NOMO-1 treated with DMSO at 0.1 percent for 48 hours (cell line): ENCODE measurements around the gene GAPDH.
"Not testable (repeated sequence)": the region's sequence is repeated elsewhere in the genome, so short reads cannot be mapped to it uniquely, and the experiment has no call there.

ENCODE experiments used
- DNase-seq: peaks from one replicate; lab custom pipeline; 2025; ENCODE audit not compliant: unreplicated experiment; lab: John Stamatoyannopoulos, UW

The GAPDH gene

DNA sequence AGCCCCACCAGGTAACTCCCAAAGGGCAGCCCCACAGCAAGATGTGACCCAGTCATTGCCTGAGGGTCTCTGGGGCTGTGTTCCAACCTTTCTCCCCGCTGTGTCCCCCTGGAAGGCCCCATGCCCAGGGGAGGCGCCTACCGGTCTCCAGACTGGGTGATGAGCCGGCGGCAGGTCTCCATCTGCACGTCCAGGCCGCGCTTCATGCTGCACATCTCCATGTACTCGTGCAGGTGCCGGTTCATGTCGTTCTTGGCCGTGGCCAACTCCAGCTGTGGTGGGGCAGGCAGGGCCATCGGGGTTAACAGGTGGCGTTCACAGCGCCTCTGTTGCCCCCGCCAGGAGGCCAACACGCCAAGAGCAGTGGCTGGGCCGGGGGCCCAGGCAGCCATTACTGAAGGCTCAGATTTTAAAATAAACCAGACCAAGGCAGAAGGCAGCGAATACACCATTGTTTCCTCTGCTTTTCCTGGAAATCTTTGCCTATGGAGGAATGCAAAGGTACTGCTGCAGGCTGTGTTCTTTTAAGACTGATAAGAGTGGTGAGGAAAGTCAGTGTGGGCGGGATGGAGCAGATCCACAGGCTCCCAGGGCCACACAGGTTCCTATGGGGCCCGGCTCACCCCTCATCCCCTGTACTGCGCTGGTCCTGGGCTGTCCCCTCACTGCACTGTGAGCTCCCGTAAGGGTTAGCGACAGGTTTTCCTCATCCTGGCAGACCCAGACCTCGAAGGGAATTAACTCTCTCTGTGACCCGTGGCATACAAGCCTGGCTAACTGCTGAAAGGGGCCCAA is 7.3 kb downstream of the GAPDH start:
- no peak for DNase-seq

DNA sequence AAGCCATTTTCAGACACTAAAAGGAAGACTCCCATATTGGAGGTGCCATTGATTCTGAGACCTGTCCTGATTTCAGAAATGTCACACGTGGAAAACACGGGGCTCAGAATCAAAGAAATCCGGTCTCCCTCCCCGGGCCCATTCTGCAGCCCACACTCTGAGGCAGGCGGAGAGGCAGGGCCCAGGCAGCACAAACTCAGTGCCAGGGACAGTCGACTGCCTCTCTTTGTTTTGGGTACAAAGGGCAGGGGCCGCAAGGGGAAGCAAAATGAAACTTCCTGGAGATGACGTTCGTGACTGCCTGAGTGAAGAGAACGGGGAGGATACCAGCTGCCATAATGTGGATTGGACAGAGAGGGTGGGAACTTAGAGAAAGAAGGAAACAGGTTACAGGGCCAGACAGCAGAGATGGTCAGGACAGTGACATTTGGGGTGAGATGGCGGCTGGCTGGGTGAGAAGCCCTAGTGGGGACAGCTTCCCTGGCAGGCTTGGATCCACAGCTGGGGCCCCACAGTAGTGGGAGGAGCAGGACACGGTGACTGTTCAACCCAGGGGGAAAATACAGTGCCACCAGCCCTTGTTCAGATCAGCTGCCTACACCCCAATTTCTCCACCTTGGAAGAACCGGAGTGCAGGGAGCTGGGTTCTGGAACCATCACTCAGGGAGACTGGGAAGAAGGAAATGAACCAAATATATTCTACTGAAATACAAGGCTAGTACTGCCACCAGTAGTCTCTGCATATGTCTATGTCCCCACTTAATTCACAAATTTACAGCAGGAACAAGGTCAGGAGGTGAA is 8.1 kb downstream of the GAPDH start:
- peak; percentile 31 for DNase-seq

DNA sequence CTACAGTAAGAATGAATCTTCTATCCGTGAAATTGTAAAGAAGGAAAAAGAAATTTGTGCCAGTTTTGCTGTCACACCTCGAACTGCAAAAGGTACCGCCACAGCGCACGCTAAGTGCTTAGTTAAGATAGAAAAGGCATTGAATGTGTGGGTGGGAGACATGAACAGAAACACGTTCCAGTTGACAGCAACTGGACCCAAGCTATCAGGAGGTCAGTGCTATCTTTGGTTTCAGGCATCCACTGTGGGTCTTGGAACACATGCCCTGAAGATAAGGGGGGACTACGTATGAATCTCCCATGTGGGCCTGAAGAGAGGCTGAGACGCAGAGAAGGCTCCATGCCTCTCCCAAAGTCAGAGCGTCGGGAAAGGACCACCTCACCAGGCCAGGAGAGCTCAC is 11.7 kb downstream of the GAPDH start:
- DNase-seq = no peak

DNA sequence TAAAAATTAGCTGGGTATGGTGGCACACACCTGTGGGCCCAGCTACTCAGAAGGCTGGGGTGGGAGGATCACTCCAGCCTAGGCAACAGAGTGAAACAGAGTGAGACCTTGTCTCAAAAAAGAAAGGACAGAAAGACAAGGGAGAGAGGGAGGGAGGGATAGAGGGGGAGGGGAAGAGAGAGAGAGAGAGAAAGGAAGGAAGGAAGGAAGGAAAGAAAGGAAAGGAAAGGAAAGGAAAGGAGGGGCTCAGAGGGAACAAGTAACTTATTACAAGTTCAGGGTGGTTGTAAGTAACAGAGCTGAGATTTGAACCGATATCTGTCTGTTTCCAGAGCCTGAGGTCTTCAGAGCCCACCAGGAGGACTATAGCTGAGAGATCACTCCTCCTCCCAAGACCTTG is 13.2 kb downstream of the GAPDH start:
- DNase-seq = no peak

DNA sequence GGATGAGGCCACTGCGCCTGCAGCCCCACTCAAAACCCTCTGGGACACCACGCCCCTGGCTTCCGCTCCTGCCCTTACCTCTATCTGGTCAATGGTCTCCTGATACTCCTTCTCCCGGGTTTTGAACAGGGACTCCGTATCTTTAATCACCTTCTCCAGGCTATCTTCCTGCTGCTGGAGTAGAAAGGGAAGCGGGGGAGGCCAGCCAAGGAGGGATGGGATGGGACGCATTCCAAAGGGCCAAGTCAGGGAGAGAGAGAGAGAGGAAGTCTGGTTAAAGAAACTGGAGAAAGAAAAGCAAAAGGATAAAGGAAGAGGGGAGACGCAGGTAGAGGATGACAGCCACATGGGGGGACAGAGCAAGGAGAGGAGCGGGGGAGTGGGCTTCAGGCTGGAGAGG is 13.7 kb downstream of the GAPDH start:
- DNase-seq = no peak

DNA sequence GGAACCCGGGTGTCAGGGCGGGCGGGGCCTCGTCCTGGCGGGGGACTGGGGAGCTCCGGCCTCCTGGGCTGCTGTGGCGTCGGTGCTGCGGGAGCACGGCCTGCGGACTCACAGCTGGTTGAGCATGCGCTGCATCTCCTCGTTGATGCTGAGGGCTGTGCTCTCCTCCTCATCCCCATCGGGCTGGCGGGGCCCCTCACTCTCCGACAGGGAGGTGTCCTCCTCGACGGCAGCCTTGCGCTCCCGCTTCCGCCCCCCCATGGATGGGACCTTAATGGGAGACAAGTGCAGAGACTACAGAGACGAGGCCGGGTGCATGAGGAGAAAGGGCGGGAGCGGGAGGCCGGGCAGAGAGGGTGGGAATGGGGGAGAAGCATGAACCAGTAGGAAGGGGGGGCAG is 14.2 kb downstream of the GAPDH start:
- no peak for DNase-seq

DNA sequence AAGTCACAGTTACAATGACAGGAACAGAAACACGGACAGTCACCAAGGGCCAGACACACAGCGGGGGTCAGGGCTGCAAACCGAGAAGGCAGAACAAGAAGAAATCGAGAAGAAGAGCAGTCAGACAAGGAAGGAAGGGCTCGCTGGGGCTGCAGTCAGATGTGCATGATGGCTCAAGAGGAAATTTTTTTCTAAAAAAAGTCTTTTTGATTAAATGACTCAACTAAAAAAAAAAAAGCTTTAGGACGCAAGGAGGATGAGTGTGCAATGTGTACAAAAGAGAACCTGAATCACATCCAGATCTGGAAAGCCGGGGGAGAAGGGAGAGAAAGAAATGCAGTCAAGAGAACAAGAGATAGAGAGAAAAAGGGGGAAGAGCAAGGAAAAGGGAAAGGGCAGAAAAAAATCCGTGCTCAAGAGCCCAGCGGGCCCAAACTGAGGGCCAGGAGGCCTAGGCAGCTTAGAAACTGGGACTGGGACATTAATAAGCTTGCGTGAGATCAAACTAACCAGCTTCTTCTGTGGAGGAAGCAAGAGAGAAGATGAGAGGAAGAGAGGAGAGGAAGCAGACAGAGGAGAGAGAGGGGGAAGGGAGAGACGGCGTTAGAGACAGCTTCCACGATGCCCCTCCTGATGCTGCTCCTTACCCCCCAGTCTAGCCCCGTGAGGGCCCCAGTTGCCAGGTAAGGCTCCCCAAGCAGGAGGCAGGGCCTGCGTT is 14.8 kb downstream of the GAPDH start:
- DNase-seq = peak; percentile 54

DNA sequence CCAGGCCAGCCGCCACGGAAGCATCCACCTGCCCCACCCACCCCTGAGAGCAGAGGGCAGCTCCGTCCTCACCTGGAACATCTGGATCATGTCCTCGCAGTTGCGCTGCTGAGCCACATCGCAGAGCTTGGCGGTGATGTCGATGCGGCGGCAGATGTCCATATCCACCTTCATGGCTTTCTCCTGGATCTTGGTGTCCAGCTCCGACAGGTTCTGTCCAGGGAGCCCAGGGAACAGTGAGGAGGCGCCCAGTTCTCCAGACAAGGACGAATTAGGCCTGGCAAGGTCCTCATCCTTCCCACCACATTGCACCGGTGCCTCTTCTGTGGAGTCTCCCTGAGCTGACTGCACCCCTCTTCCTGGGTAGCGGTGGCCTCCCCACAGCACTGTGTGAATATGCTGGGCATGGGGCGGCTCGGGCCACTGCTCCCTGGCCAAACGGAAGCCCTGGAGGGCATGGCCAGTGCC is 15.4 kb downstream of the GAPDH start:
- no peak for DNase-seq

DNA sequence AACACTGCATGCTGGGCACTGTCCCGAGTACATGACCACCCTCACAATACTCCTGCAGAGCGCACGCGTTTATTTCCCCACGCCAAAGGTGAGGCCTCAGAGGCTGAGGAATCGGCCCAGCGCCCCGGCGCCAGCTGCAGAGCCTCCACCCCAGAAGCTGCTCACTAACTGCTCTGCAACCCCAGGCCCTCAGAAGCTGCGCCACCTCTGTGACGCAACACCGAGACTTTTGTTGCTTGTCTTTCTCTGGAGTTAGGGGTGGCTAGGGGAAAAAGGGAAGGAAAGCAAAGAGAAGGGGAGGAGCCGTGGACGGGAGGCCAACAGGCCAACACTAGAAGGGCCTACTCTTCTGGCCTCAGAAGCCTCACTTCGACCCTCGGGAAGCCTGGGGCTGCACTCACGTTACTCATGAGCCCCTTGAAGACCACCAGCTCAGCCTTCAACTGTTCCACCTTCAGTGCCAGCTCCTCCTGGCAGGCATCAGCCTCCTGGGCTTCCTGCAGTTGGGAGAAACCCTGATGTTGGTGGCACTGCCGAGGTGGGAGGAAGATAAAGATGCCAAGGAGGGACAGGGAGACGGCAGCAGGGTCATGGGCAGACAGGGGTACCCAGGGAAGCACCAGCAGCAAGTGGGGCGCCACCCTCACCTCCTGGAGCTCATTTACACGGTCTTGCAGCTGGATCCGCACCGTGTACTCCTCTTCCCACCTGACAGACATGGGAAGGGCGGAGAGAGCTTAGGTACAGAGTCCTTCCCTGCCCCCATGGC is 16.2 kb downstream of the GAPDH start:
- DNase-seq = peak; percentile 89

DNA sequence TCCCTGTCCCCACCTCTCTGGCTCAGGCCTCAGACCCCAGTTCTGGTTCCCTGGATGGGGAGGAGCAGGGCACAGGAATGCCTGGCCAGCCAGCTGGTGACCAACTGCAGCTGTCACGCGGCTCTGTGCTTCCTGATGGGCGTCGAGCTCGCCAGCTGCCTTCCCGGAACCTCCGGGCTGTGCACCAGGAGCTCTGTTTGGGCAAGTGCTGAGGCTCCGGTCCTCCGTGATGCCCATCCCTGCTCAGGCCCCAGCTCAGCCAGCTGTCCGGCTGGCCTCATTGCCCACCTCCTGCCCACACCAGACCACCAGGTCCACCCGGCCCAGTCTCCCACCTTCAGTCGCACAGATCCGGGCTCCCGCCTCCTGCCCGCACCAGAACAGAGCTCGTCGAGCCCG is 16.7 kb downstream of the GAPDH start:
- DNase-seq = no peak

DNA sequence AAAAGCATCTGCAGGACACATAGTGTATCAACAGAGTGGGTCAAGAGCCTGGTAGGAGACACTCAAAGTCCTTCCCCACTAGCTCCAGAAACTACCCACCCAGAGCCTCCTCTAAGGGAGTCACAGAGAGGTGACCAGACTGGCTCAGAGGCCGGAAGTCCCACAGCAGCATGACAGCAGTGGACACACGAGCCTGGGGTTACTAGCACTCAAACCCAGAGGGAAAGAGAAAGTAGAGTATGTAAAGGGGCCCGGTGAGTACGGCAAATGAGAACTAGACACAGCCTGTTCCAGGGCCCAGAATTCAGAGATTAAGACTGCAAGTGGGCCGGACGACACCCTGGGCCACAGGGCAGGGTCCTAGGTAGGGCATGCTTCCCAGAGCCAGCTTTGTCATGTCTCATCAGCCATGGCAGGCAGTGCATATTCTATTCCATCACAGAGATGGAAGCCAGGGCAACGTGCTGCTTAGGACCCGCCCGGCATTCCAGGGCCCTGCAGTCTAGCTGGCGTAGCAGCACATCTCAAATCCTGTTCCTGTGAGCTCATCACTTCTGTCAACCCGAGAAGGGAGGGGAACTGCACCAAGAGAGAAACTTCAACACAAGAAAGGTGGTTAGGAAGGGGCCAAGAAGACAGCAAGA is 17.3 kb downstream of the GAPDH start:
- no peak for DNase-seq

DNA sequence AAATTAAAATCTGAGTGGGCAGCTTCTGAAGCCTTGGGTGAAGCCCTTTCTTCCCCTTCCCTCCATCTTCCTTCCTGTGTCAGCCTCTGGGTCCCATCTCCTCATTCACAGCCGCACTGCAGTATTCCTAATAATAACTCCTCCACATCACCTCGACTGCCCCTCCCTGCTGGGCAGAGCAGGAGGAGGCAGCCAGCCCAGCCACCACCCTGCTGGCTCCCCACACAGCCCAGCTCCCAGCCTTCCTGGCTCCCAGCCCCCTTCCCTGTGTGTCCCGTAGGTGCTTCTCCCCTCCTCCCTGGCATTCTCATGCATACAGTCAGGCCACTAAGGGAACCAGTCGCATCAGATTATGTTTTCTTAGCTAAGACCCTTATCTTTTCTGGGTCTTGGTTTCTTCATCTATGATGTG is 17.8 kb downstream of the GAPDH start:
- DNase-seq = no peak

DNA sequence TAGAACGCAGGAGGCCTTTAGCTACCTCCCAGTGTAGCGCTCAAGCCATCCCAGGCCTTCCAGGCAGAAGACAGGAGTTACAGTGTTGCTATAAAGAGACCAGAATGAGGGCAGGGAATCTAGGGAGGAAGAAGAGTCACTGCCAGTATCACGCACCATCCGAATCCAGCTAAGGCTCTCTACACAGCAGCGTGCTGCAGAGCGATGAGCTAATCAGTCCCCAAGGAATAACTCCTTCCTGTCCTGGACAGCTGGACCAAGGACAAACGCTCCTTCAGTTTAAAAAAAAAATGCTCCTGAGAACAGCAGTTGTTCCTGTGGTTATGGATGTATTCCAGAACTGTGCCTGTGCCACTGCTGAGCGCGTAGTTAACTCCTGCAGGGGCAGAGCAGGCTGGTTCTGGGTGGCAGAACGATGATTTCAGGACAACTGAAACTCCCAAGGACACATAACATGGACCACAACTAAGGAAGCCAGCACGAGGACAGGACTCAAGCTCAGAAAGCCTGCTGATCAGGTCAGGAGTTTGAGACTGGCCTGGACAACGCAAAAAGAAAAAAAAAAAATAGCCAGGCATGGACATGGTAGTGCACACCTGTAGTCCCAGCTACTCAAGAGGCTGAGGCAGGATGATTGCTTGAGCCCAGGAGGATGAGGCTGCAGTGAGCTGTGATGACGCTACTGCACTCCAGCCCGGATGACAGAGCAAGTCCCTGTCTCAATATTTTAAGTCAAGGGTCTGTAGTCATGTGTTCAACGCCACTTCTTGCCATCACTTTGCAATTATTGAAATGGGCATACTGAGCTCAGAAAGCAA is 18.9 kb downstream of the GAPDH start:
- DNase-seq = no peak

DNA sequence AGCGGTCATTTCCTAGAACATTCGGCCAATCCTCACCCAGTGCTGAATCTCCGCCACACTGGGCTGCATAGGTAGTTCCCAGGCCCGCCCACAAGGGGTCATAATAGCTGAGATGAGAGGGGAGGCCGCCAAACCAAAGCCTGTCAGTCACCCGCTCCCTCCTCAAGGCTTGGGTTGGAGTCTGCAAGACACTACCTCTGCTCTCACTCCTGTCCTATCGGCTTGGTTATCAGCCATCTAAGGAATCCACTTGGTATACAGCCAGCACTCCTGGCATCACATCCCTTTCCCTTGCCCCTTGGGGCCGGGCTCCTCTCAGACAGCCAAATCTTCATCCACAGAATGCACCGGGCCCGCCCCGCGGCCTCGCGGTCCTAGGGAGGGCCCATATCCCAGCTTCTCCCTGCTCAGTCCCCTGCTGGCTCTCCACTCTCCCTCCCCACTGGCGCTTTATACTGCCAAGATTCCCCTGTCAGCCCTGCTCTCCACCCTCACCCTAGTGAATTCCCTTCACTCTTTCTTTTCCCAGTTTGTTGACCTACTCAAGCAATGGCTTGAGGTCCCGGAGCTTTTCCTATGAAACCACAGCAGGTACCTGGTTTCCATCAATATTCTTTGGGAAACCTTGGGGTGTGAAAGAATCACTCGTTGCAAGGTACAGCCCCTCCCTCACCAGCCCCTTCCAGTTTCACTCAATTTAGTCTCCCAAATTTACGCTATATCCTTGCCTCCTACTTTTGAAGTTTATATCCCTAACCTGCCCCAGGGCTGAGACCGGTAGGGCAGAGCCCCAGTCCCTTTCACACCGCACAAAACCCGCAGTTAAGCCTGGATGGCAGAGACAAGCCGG is 20.1 kb downstream of the GAPDH start:
- peak; percentile 55 for DNase-seq

DNA sequence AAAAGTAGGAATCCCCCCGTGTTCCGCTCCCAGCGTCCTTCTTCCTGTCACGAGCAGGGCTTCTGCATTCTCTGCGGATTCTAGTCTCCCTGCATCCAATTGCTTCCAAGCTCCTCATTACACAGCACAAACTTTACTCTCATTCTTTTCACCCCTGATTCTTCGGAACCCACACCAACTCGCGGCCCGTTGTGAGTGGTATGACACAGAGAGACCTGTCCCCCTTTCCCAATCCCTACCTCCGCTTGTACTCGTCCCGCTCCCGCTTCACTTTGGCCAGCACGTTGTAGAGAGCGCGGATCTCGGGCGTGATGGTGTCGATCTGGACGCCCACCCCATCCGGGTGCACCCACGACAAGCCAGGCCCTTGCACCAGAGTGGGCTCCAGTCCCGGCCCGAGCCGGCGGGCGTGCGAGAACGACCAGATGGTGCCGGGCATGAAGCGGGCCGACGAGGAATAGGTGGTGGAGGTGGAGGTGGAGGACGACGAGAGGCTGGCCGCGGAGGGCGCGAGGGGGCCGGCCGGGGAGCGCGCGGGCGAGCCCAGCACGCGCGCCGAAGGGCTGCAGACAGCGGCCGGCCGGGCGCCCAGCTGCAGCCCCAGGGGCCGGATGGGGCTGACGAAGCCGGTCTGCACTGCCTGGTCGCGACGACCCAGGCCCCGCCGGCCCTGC is 20.8 kb downstream of the GAPDH start:
- DNase-seq = no peak

DNA sequence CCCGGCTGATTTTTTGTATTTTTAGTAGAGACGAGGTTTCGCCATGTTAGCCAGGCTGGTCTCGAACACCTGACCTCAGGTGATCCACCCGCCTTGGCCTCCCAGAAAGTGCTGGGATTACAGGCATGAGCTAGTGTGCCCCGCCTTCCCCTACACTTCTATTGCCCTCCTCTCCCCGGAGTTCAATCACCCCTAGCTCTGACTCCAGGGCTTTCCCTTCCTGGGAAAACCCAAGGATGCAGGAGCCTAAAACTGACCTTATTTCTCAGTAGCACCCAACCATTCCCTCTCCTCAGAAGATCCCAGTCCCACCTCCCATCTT is 22.1 kb downstream of the GAPDH start:
- not testable (repeated sequence) for DNase-seq

DNA sequence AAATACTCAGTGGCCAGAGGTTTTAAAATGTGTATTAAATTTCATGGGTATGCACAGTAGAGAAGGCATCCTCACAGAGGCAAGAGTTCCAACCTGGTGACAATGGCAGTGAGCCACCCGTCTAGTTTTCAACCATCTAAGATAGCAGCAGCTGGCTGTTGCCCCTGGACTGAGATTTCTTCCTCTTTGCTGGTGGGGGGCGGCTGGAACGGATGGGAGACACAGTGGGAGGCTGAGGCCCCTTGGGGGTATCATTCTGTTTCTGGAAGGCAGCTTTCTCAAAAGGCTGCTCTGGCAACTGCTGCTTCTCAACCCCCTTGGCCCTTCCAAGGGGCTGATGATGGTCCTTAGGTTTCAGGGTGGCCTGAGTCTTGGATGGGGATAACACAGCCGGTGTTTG is 22.5 kb downstream of the GAPDH start:
- DNase-seq = no peak

DNA sequence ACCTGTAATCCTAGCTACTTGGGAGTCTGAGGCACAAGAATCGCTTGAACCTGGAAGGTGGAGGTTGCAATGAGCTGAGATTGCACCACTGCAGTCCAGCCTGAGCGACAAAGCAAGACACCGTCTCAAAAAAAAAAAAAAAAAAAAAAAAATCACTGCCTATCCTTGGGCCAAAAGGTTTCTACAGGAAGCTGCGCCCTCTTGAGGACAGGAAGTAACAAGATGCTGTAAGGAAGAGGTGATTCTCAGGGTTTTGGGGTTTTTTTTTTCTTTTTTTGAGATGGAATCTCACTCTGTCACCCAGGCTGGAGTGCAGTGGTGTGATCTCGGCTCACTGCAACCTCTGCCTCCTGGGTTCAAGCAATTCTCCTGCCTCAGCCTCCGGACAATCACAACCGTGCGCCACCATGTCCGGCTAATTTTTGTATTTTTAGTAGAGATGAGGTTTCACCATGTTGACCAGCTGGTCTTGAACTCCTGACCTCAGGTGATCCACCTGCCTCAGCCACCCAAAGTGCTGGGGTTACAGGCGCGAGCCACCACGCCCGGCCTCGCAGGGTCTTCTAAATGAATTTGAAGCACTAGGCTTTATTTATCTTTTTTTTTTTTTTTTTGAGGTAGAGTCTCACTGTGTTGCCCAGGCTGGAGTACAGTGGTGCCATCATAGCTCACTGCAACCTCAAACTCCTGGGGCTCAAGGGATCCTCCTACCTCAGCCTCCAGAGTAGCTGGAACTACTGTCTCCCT is 23.9 kb downstream of the GAPDH start:
- peak; percentile 72 for DNase-seq
